Activated CD4-positive, alpha-beta memory T cell treated with anti-CD3 and anti-CD28 coated beads for 36 hours (primary cell): ENCODE results near the gene IL22RA2. TPM values are rescaled to one million over a fixed set of nuclear protein-coding genes. Genes with fewer than 3 reads are reported as not detected.

ENCODE experiments used
- CTCF ChIA-PET: fragments of 350-600 bp; sonication (Branson Sonifier 250); formaldehyde crosslinking; loops from one replicate; lab custom pipeline; 2021; ENCODE audit warnings: antibody characterized with exemption, inconsistent platforms; lab: Charles Lee
- POLR2A ChIA-PET: fragments of 350-600 bp; sonication (Branson Sonifier 250); formaldehyde crosslinking; loops from one replicate; lab custom pipeline; 2021; ENCODE audit warnings: antibody characterized with exemption; lab: Charles Lee
- DNase-seq: peaks from one replicate; pipeline ENCODE4 v3.0.0-alpha.2; 2020
- H3K27ac Mint-ChIP-seq: one replicate; pipeline ENCODE4 v1.8.0; 2021; ENCODE audit warnings: mixed read lengths
- H3K27me3 Mint-ChIP-seq: one replicate; pipeline ENCODE4 v1.8.0; 2021; ENCODE audit warnings: mixed read lengths
- H3K36me3 Mint-ChIP-seq: one replicate; pipeline ENCODE4 v1.8.0; 2021; ENCODE audit warnings: mixed read lengths
- H3K4me1 Mint-ChIP-seq: one replicate; pipeline ENCODE4 v1.8.0; 2021; ENCODE audit warnings: low read depth, mixed read lengths
- H3K4me3 Mint-ChIP-seq: one replicate; pipeline ENCODE4 v1.8.0; 2021; ENCODE audit warnings: mild to moderate bottlenecking, mixed read lengths
- H3K9me3 Mint-ChIP-seq: one replicate; pipeline ENCODE4 v1.8.0; 2021; ENCODE audit warnings: mixed read lengths
- intact Hi-C: fragments of 100-400 bp; cut with micrococcal nuclease; formaldehyde crosslinking; loops from one replicate; pipeline ENCODE4 v1.15.1; 2023
- total RNA-seq, 2 experiments: library from RNA; stranded (reverse); gene quantifications; one replicate each; pipeline ENCODE4 v1.2.3, GENCODE V29; 2021

Gene IL22RA2
- total RNA-seq, 2 experiments from 2014 or later: not detected

GRCh38 chr6:137175157-137175867 is 1.9 kb upstream of the IL22RA2 start:
- Mint-ChIP-seq H3K36me3 (no peaks in the 10 kb centered on the region), H3K4me3 (no peak overlapping the region), H3K27ac (no peak overlapping the region), H3K27me3 (no peaks in the 10 kb centered on the region), H3K9me3 (no peaks in the 10 kb centered on the region), H3K4me1 (peaks cover 20% of the 10 kb centered on the region)
- POLR2A ChIA-PET: no interaction called here
- intact Hi-C loops: no loop called here
- CTCF ChIA-PET: interaction anchor here (1.4 kb wide), 1 partner anchor 9 kb away, joined by 6 read pairs; no protein-coding TSS in a partner anchor
- no peak for DNase-seq

GRCh38 chr6:137172734-137173431 is 561 bp downstream of the IL22RA2 start:
- H3K9me3 Mint-ChIP-seq: peaks cover 4% of the 10 kb centered on the region
- H3K27ac Mint-ChIP-seq: no peak overlapping the region
- H3K27me3 Mint-ChIP-seq: peaks cover 9% of the 10 kb centered on the region
- CTCF ChIA-PET: no interaction called here
- intact Hi-C loops: no loop called here
- no peak for DNase-seq
- H3K36me3 Mint-ChIP-seq: peaks cover 3% of the 10 kb centered on the region
- H3K4me1 Mint-ChIP-seq: peaks cover 25% of the 10 kb centered on the region
- POLR2A ChIA-PET: no interaction called here
- H3K4me3 Mint-ChIP-seq: no peak overlapping the region

- ChIA-PET POLR2A (no interaction called here), CTCF (interaction anchor here (1.4 kb wide), 1 partner anchor 78 kb away, joined by 4 read pairs; no protein-coding TSS in a partner anchor)
- Mint-ChIP-seq H3K27ac (no peak overlapping the region), H3K36me3 (peaks cover 3% of the 10 kb centered on the region), H3K4me3 (no peak overlapping the region), H3K9me3 (peaks cover 4% of the 10 kb centered on the region), H3K4me1 (peaks cover 31% of the 10 kb centered on the region), H3K27me3 (peaks cover 12% of the 10 kb centered on the region)
- intact Hi-C loops: no loop called here
- no peak for DNase-seq
These were observed 1.4 kb downstream of the IL22RA2 start for GRCh38 chr6:137171824-137172733.

- no peak for DNase-seq
- CTCF ChIA-PET: interaction anchor here (1.4 kb wide), 1 partner anchor 77 kb away, joined by 4 read pairs; no protein-coding TSS in a partner anchor
- Mint-ChIP-seq H3K4me3 (no peak overlapping the region), H3K36me3 (peaks cover 3% of the 10 kb centered on the region), H3K9me3 (peaks cover 4% of the 10 kb centered on the region), H3K4me1 (peaks cover 36% of the 10 kb centered on the region), H3K27ac (no peak overlapping the region), H3K27me3 (peaks cover 15% of the 10 kb centered on the region)
- POLR2A ChIA-PET: no interaction called here
- intact Hi-C loops: no loop called here
These were observed 2.4 kb downstream of the IL22RA2 start for GRCh38 chr6:137171053-137171374.

- no peak overlapping the region for H3K27ac Mint-ChIP-seq
- DNase-seq: no peak
- intact Hi-C loops: no loop called here
- H3K4me3 Mint-ChIP-seq: no peak overlapping the region
- peaks cover 4% of the 10 kb centered on the region for H3K9me3 Mint-ChIP-seq
- POLR2A ChIA-PET: no interaction called here
- H3K4me1 Mint-ChIP-seq: peaks cover 39% of the 10 kb centered on the region
- CTCF ChIA-PET: interaction anchor here (1.4 kb wide), 1 partner anchor 76 kb away, joined by 4 read pairs; no protein-coding TSS in a partner anchor
- H3K36me3 Mint-ChIP-seq: peaks cover 3% of the 10 kb centered on the region
- H3K27me3 Mint-ChIP-seq: peaks cover 15% of the 10 kb centered on the region
These were observed 3.0 kb downstream of the IL22RA2 start for GRCh38 chr6:137170266-137171052.

GRCh38 chr6:137167702-137168377 is 5.6 kb downstream of the IL22RA2 start:
- ChIA-PET CTCF (interaction anchor here (1.0 to 2.6 kb wide), 5 partner anchors 12 to 195 kb away, joined by 3 to 13 read pairs (median 4); no protein-coding TSS in a partner anchor), POLR2A (interaction anchor here (1.0 kb wide), 1 partner anchor 65 kb away, joined by 4 read pairs; no protein-coding TSS in a partner anchor)
- H3K27me3 Mint-ChIP-seq: peaks cover 21% of the 10 kb centered on the region
- peak; percentile 65 for DNase-seq
- H3K9me3 Mint-ChIP-seq: peaks cover 14% of the 10 kb centered on the region
- intact Hi-C loops: loop anchor here (1.0 to 10.0 kb wide), 7 partner anchors 12 to 477 kb away; no protein-coding TSS in a partner anchor
- peaks cover 50% of the 10 kb centered on the region for H3K4me1 Mint-ChIP-seq
- peaks cover 9% of the 10 kb centered on the region for H3K36me3 Mint-ChIP-seq
- no peak overlapping the region for H3K27ac Mint-ChIP-seq
- no peak overlapping the region for H3K4me3 Mint-ChIP-seq

- Mint-ChIP-seq H3K4me3 (no peak overlapping the region), H3K27ac (no peak overlapping the region)
These were observed 7.0 kb downstream of the IL22RA2 start for GRCh38 chr6:137166247-137167098.

GRCh38 chr6:137165375-137166246 is 7.8 kb downstream of the IL22RA2 start:
- Mint-ChIP-seq H3K9me3 (peaks cover 14% of the 10 kb centered on the region), H3K27me3 (peaks cover 34% of the 10 kb centered on the region), H3K4me1 (peaks cover 32% of the 10 kb centered on the region), H3K36me3 (peaks cover 9% of the 10 kb centered on the region), H3K4me3 (no peak overlapping the region), H3K27ac (no peak overlapping the region)
- intact Hi-C loops: loop anchor here (1.0 to 10.0 kb wide), 3 partner anchors 97 to 479 kb away; no protein-coding TSS in a partner anchor
- CTCF ChIA-PET: interaction anchor here (0.5 to 2.9 kb wide), 20 partner anchors 10 to 424 kb away, joined by 3 to 58 read pairs (median 4); no protein-coding TSS in a partner anchor
- POLR2A ChIA-PET: interaction anchor here (1.3 kb wide), 1 partner anchor 71 kb away, joined by 3 read pairs; no protein-coding TSS in a partner anchor
- DNase-seq: peak; percentile 69

More at GRCh38 chr6:137166247-137167098, 7.0 kb downstream of the IL22RA2 start:
- intact Hi-C loops: loop anchor here (1.0 to 10.0 kb wide), 3 partner anchors 96 to 478 kb away; no protein-coding TSS in a partner anchor
- POLR2A ChIA-PET: interaction anchor here (1.3 kb wide), 1 partner anchor 72 kb away, joined by 3 read pairs; no protein-coding TSS in a partner anchor
- peaks cover 14% of the 10 kb centered on the region for H3K9me3 Mint-ChIP-seq
- peaks cover 9% of the 10 kb centered on the region for H3K36me3 Mint-ChIP-seq
- peaks cover 41% of the 10 kb centered on the region for H3K4me1 Mint-ChIP-seq
- peaks cover 27% of the 10 kb centered on the region for H3K27me3 Mint-ChIP-seq
- CTCF ChIA-PET: interaction anchor here (0.6 to 2.9 kb wide), 20 partner anchors 9 to 423 kb away, joined by 3 to 58 read pairs (median 4); no protein-coding TSS in a partner anchor
- DNase-seq: no peak

GRCh38 chr6:137163732-137164318 is 9.6 kb downstream of the IL22RA2 start:
- no peak for DNase-seq
- intact Hi-C loops: loop anchor here (10.0 kb wide), 1 partner anchor 481 kb away; no protein-coding TSS in a partner anchor
- Mint-ChIP-seq H3K36me3 (peaks cover 5% of the 10 kb centered on the region), H3K27ac (no peak overlapping the region), H3K27me3 (peaks cover 29% of the 10 kb centered on the region), H3K4me1 (peaks cover 29% of the 10 kb centered on the region), H3K4me3 (no peak overlapping the region), H3K9me3 (peaks cover 11% of the 10 kb centered on the region)
- POLR2A ChIA-PET: no interaction called here
- CTCF ChIA-PET: interaction anchor here (1.0 kb wide), 1 partner anchor 318 kb away, joined by 4 read pairs; no protein-coding TSS in a partner anchor
